Neural cell (in vitro differentiated cells): ENCODE results near the gene APP. TPM values are rescaled to one million over a fixed set of nuclear protein-coding genes. Genes with fewer than 3 reads are reported as not detected.

ENCODE experiments used
- H2AFZ ChIP-seq: fragments of 200-600, 300-800 bp; sonication (generic), shearing (Covaris generic); 2 replicates; pipeline ENCODE4 v1.6.0; 2014; ENCODE audit warnings: low read depth, mild to moderate bottlenecking, antibody characterized with exemption, low read length, moderate library complexity
- H3F3A ChIP-seq: fragments of 200-600 bp; shearing (Covaris generic); 2 replicates; pipeline ENCODE4 v1.6.1; 2016; ENCODE audit warnings: mild to moderate bottlenecking, moderate library complexity, mixed read lengths, antibody characterized with exemption, low read length; ENCODE audit not compliant: insufficient read depth, poor library complexity, severe bottlenecking
- H3K27ac ChIP-seq: fragments of 200-600, 300-800 bp; sonication (generic), shearing (Covaris generic); 2 replicates; pipeline ENCODE4 v1.5.1; 2014; ENCODE audit warnings: mild to moderate bottlenecking, low read length, moderate library complexity
- H3K27me3 ChIP-seq: fragments of 300-800, 200-600 bp; sonication (generic), shearing (Covaris generic); 2 replicates; pipeline ENCODE4 v1.6.0; 2014; ENCODE audit warnings: mild to moderate bottlenecking, low read depth, low read length, moderate library complexity; ENCODE audit not compliant: insufficient read depth
- H3K36me3 ChIP-seq: fragments of 300-800, 200-600 bp; sonication (generic), shearing (Covaris generic); 2 replicates; pipeline ENCODE4 v1.5.1; 2014; ENCODE audit warnings: mild to moderate bottlenecking, antibody characterized with exemption, low read length, moderate library complexity; ENCODE audit not compliant: insufficient read depth
- H3K4me2 ChIP-seq: fragments of 300-800, 200-600 bp; sonication (generic), shearing (Covaris generic); 2 replicates; pipeline ENCODE4 v1.6.0; 2014; ENCODE audit warnings: mild to moderate bottlenecking, low read length
- H3K4me3 ChIP-seq: fragments of 300-800, 200-600 bp; sonication (generic), shearing (Covaris generic); 2 replicates; pipeline ENCODE4 v1.5.1; 2014; ENCODE audit warnings: mild to moderate bottlenecking, low read length, moderate library complexity
- H3K79me2 ChIP-seq: fragments of 200-600 bp; shearing (Covaris generic); replicated peaks from 2 replicates; pipeline ENCODE4 v1.6.0; 2014; ENCODE audit warnings: mild to moderate bottlenecking, low read length, moderate library complexity; ENCODE audit not compliant: insufficient read depth
- H3K9ac ChIP-seq: fragments of 300-800, 200-600 bp; sonication (generic), shearing (Covaris generic); 2 replicates; pipeline ENCODE4 v1.6.1; 2016; ENCODE audit warnings: mild to moderate bottlenecking, low read length, mixed read lengths
- H3K9me2 ChIP-seq: fragments of 200-600 bp; shearing (Covaris generic); 2 replicates; pipeline ENCODE4 v1.6.1; 2016; ENCODE audit warnings: mild to moderate bottlenecking, low read length, mixed read lengths; ENCODE audit not compliant: insufficient read depth
- H3K9me3 ChIP-seq: fragments of 200-600, 300-800 bp; sonication (generic), shearing (Covaris generic); 2 replicates; pipeline ENCODE4 v1.6.1; 2016; ENCODE audit warnings: mild to moderate bottlenecking, mixed run types, low read length, moderate library complexity, mixed read lengths
- H4K20me1 ChIP-seq: fragments of 200-600 bp; shearing (Covaris generic); 2 replicates; pipeline ENCODE4 v1.6.1; 2016; ENCODE audit warnings: mild to moderate bottlenecking, mixed run types; ENCODE audit not compliant: insufficient read depth
- CTCF ChIP-seq: fragments of 450-650 bp; IDR thresholded peaks from 2 replicates; pipeline ENCODE4 v1.5.1; 2014; ENCODE audit warnings: antibody characterized with exemption, mild to moderate bottlenecking, moderate library complexity; ENCODE audit not compliant: poor library complexity, severe bottlenecking
- EP300 ChIP-seq: fragments of 450-650 bp; conservative IDR thresholded peaks from 2 replicates; pipeline ENCODE4 v1.6.1; 2014; ENCODE audit warnings: antibody characterized with exemption, mild to moderate bottlenecking, moderate library complexity; ENCODE audit not compliant: poor library complexity, severe bottlenecking
- EZH2 ChIP-seq: fragments of 200-600, 300-800 bp; shearing (Covaris generic), sonication (generic); IDR thresholded peaks from 2 replicates; pipeline ENCODE4 v1.6.1; 2014; ENCODE audit warnings: antibody characterized with exemption, low read length, borderline replicate concordance, mild to moderate bottlenecking; ENCODE audit not compliant: insufficient read depth, poor library complexity, severe bottlenecking
- MXI1 ChIP-seq: fragments of 450-650 bp; conservative IDR thresholded peaks from 2 replicates; pipeline ENCODE4 v1.6.1; 2014; ENCODE audit warnings: antibody characterized with exemption, mild to moderate bottlenecking; ENCODE audit not compliant: poor library complexity, severe bottlenecking
- POLR2AphosphoS5 ChIP-seq: IDR thresholded peaks from 2 replicates; pipeline ENCODE4 v1.6.1; 2012
- RAD21 ChIP-seq: fragments of 450-650 bp; conservative IDR thresholded peaks from 2 replicates; pipeline ENCODE4 v1.6.1; 2014; ENCODE audit warnings: antibody characterized with exemption, mild to moderate bottlenecking, moderate library complexity
- REST ChIP-seq: IDR thresholded peaks from 2 replicates; pipeline ENCODE4 v1.6.1; 2012; ENCODE audit warnings: borderline replicate concordance
- SMC3 ChIP-seq: fragments of 450-650 bp; conservative IDR thresholded peaks from 2 replicates; pipeline ENCODE4 v1.6.1; 2014; ENCODE audit warnings: antibody characterized with exemption, mild to moderate bottlenecking, moderate library complexity; ENCODE audit not compliant: poor library complexity
- TAF1 ChIP-seq: IDR thresholded peaks from 2 replicates; pipeline ENCODE4 v1.6.1; 2012; ENCODE audit warnings: low read depth
- polyA plus RNA-seq: library from polyadenylated mRNA; depleted of rRNA; stranded (reverse); fragments of >200 nt; gene quantifications from 2 replicates; pipeline ENCODE4 v1.2.3, GENCODE V29; 2014

The APP gene
- polyA plus RNA-seq, 1 donor from 2014 or later = 470 TPM

DNA sequence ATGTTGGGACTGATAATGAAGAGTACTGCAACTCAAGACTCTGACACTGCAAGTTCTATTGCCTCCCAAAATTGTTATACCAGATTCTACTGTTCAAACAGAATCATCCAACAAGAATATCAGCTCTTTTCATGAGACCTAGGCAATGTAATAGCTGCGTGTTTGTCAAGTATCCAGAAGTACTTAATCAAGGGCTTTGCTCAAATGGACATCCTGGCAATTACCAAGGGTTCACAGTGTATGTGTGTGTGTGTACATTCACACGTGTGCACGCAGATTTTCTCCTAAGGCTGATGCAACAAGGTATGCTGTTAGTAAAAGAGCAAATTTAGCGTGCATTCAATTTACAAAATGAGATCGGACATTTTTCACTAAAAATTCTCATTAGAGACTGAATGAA is 261.2 kb downstream of the APP start:
- no peaks in the 10 kb centered on the region for H3K9me2 ChIP-seq
- H3F3A ChIP-seq = no peaks in the 10 kb centered on the region
- H3K4me3 ChIP-seq = no peak overlapping the region
- H3K79me2 ChIP-seq = no peaks in the 10 kb centered on the region
- TF ChIP-seq EP300 = no peak
- TF ChIP-seq RAD21 = no peak
- no peak for TF ChIP-seq CTCF
- TF ChIP-seq EZH2 = no peak
- TF ChIP-seq TAF1 = no peak
- no peak for TF ChIP-seq REST
- no peak for TF ChIP-seq SMC3
- TF ChIP-seq POLR2AphosphoS5 = no peak
- TF ChIP-seq MXI1 = no peak
- H4K20me1 ChIP-seq = no peaks in the 10 kb centered on the region
- H3K27ac ChIP-seq = no peak overlapping the region
- no peaks in the 10 kb centered on the region for H3K9me3 ChIP-seq
- H3K9ac ChIP-seq = no peak overlapping the region
- H2AFZ ChIP-seq = no peak overlapping the region
- no peak overlapping the region for H3K4me2 ChIP-seq
- H3K36me3 ChIP-seq = no peaks in the 10 kb centered on the region
- no peaks in the 10 kb centered on the region for H3K27me3 ChIP-seq

DNA sequence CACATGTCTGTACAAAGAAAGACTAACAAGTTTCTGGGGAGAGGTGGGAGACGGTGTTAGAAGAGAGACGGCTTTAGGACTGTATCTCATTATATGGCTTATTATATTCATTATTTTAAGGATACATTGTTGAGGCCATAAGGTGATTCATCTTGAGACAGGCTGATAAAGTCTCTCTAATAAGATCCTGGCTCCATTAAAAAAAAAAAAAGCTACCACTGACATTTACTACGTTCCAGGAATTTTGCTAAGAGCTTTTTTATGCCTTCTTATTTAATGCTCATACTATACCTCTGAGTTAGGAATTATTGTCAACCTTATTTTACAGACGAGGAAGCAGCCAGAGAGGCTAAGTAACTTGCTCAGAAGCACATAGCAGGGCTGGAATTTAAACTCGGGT is 262.1 kb downstream of the APP start:
- TF ChIP-seq TAF1 = no peak
- TF ChIP-seq CTCF = no peak
- H3K9ac ChIP-seq = no peak overlapping the region
- H4K20me1 ChIP-seq = no peaks in the 10 kb centered on the region
- H3K9me3 ChIP-seq = no peaks in the 10 kb centered on the region
- no peaks in the 10 kb centered on the region for H3K27me3 ChIP-seq
- no peaks in the 10 kb centered on the region for H3F3A ChIP-seq
- no peak overlapping the region for H3K4me3 ChIP-seq
- no peaks in the 10 kb centered on the region for H3K9me2 ChIP-seq
- H2AFZ ChIP-seq = no peak overlapping the region
- no peaks in the 10 kb centered on the region for H3K79me2 ChIP-seq
- no peak overlapping the region for H3K4me2 ChIP-seq
- no peaks in the 10 kb centered on the region for H3K36me3 ChIP-seq
- no peak overlapping the region for H3K27ac ChIP-seq
